ENCODE measurements around the gene SNED1.

GRCh38 chr2:241125626-241126025 lies 127.2 kb downstream of the SNED1 start:
- TF ChIP-seq, protein P1, sequence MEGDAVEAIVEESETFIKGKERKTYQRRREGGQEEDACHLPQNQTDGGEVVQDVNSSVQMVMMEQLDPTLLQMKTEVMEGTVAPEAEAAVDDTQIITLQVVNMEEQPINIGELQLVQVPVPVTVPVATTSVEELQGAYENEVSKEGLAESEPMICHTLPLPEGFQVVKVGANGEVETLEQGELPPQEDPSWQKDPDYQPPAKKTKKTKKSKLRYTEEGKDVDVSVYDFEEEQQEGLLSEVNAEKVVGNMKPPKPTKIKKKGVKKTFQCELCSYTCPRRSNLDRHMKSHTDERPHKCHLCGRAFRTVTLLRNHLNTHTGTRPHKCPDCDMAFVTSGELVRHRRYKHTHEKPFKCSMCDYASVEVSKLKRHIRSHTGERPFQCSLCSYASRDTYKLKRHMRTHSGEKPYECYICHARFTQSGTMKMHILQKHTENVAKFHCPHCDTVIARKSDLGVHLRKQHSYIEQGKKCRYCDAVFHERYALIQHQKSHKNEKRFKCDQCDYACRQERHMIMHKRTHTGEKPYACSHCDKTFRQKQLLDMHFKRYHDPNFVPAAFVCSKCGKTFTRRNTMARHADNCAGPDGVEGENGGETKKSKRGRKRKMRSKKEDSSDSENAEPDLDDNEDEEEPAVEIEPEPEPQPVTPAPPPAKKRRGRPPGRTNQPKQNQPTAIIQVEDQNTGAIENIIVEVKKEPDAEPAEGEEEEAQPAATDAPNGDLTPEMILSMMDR (conservative IDR thresholded peaks at IDR 0.05 in 1 of 2, IDR thresholded peaks at IDR 0.05 in 1 of 2; ENCODE audit: low read depth in 1 of 2, low read length in 2 of 2) = no peak
- TF ChIP-seq EZH2 (IDR thresholded peaks at IDR 0.05; ENCODE audit: low read length, missing control alignments) = no peak
